ENCODE measurements around the gene RBMS3. TPM values are rescaled to one million over a fixed set of nuclear protein-coding genes. Genes with fewer than 3 reads are reported as not detected.

The RBMS3 gene
- total RNA-seq, 1 donor from 2014 or later: 3.8 TPM

- no peak for DNase-seq (ENCODE audit: low spot score, unreplicated experiment)
- Mint-ChIP-seq H3K36me3 (ENCODE audit: insufficient read depth) (no peaks in the 10 kb centered on the region), H3K9me3 (ENCODE audit: low read depth) (no peaks in the 10 kb centered on the region), H3K27ac (peak overlapping the region; percentile 89), H3K4me3 (ENCODE audit: low read depth) (peak overlapping the region; percentile 77), H3K27me3 (peaks cover 15% of the 10 kb centered on the region), H3K4me1 (ENCODE audit: low read depth) (peaks cover 37% of the 10 kb centered on the region)
- no peak for TF ChIP-seq CTCF (IDR thresholded peaks at IDR 0.05; ENCODE audit: unreplicated experiment)
Observed at GRCh38 chr3:29281094-29281343, 148 bp downstream of the RBMS3 start.

GRCh38 chr3:29281344-29282241 lies 722 bp downstream of the RBMS3 start:
- Mint-ChIP-seq H3K9me3 (ENCODE audit: low read depth) (no peaks in the 10 kb centered on the region), H3K4me3 (ENCODE audit: low read depth) (peak overlapping the region; percentile 77), H3K36me3 (ENCODE audit: insufficient read depth) (no peaks in the 10 kb centered on the region), H3K27me3 (peaks cover 15% of the 10 kb centered on the region), H3K4me1 (ENCODE audit: low read depth) (peaks cover 37% of the 10 kb centered on the region), H3K27ac (peak overlapping the region; percentile 89)
- no peak for TF ChIP-seq CTCF (IDR thresholded peaks at IDR 0.05; ENCODE audit: unreplicated experiment)
- no peak for DNase-seq (ENCODE audit: low spot score, unreplicated experiment)

GRCh38 chr3:29282427-29283230 lies 1.8 kb downstream of the RBMS3 start:
- H3K36me3 Mint-ChIP-seq (ENCODE audit: insufficient read depth): no peaks in the 10 kb centered on the region
- no peaks in the 10 kb centered on the region for H3K9me3 Mint-ChIP-seq (ENCODE audit: low read depth)
- TF ChIP-seq CTCF (IDR thresholded peaks at IDR 0.05; ENCODE audit: unreplicated experiment): no peak
- peaks cover 37% of the 10 kb centered on the region for H3K4me1 Mint-ChIP-seq (ENCODE audit: low read depth)
- peaks cover 15% of the 10 kb centered on the region for H3K27me3 Mint-ChIP-seq
- peak overlapping the region; percentile 77 for H3K4me3 Mint-ChIP-seq (ENCODE audit: low read depth)
- no peak for DNase-seq (ENCODE audit: low spot score, unreplicated experiment)
- H3K27ac Mint-ChIP-seq: peak overlapping the region; percentile 70

- Mint-ChIP-seq H3K36me3 (ENCODE audit: insufficient read depth) (no peaks in the 10 kb centered on the region), H3K4me1 (ENCODE audit: low read depth) (peaks cover 37% of the 10 kb centered on the region), H3K4me3 (ENCODE audit: low read depth) (peak overlapping the region; percentile 77), H3K27ac (peak overlapping the region; percentile 2), H3K9me3 (ENCODE audit: low read depth) (no peaks in the 10 kb centered on the region), H3K27me3 (peaks cover 12% of the 10 kb centered on the region)
- no peak for DNase-seq (ENCODE audit: low spot score, unreplicated experiment)
- no peak for TF ChIP-seq CTCF (IDR thresholded peaks at IDR 0.05; ENCODE audit: unreplicated experiment)
Observed at GRCh38 chr3:29283231-29284119, 2.6 kb downstream of the RBMS3 start.

- peaks cover 35% of the 10 kb centered on the region for H3K4me1 Mint-ChIP-seq (ENCODE audit: low read depth)
- no peak for TF ChIP-seq CTCF (IDR thresholded peaks at IDR 0.05; ENCODE audit: unreplicated experiment)
- no peaks in the 10 kb centered on the region for H3K36me3 Mint-ChIP-seq (ENCODE audit: insufficient read depth)
- no peak for DNase-seq (ENCODE audit: low spot score, unreplicated experiment)
- no peak overlapping the region for H3K27ac Mint-ChIP-seq
- H3K27me3 Mint-ChIP-seq: peaks cover 7% of the 10 kb centered on the region
- no peak overlapping the region for H3K4me3 Mint-ChIP-seq (ENCODE audit: low read depth)
- no peaks in the 10 kb centered on the region for H3K9me3 Mint-ChIP-seq (ENCODE audit: low read depth)
Observed at GRCh38 chr3:29284497-29284896, 3.6 kb downstream of the RBMS3 start.
